Upper lobe of right lung (tissue), 1 donor: ENCODE data around the gene MEIOB. TPM values are rescaled to one million over a fixed set of nuclear protein-coding genes. Genes with fewer than 3 reads are reported as not detected.
A peak's percentile ranks its signal among the peaks of the same experiment; 100 is the strongest.
"Not testable (repeated sequence)": the region's sequence is repeated elsewhere in the genome, so short reads cannot be mapped to it uniquely, and the experiment has no call there.

Experiments
- ATAC-seq: fragments of 200-7000 bp; cut with Tn5 transposase; one replicate; pipeline ENCODE4 v1.9.1; 2020; ENCODE audit warnings: mild to moderate bottlenecking, moderate library complexity
- DNase-seq: peaks from one replicate; pipeline ENCODE4 v3.0.0-alpha.2; 2020
- H3K27ac ChIP-seq: fragments of 200-600 bp; one replicate; pipeline ENCODE4 v1.8.0; 2022
- H3K27me3 ChIP-seq: fragments of 200-600 bp; one replicate; pipeline ENCODE4 v1.8.0; 2022; ENCODE audit warnings: mild to moderate bottlenecking
- H3K36me3 ChIP-seq: fragments of 200-600 bp; one replicate; pipeline ENCODE4 v1.8.0; 2022
- H3K4me1 ChIP-seq: fragments of 200-600 bp; one replicate; pipeline ENCODE4 v1.8.0; 2022
- H3K4me3 ChIP-seq: fragments of 200-600 bp; one replicate; pipeline ENCODE4 v1.8.0; 2022; ENCODE audit warnings: mild to moderate bottlenecking
- H3K9me3 ChIP-seq: fragments of 200-600 bp; one replicate; pipeline ENCODE4 v1.8.0; 2022
- intact Hi-C: fragments of 100-400 bp; cut with DNase I; formaldehyde crosslinking; loops from one replicate; pipeline ENCODE4 v1.11.0; 2022
- total RNA-seq: library from RNA; stranded (reverse); fragmentation: NEBNext Ultra II Directional; extraction: Animal tissue kit (Norgen Biotek cat#: 25700); gene quantifications from one replicate; pipeline ENCODE4 v1.2.1, GENCODE V29; 2021
- TF ChIP-seq, protein P1 (sequence below): fragments of 200-600 bp; IDR thresholded peaks from one replicate; pipeline ENCODE4 v1.8.0; 2022; ENCODE audit warnings: antibody characterized with exemption
- donor health status: DM: no; HTN: yes; CAD: no; lungs with severe emphysema.

The MEIOB gene
- total RNA-seq, 1 donor from 2014 or later, result not detected

DNA sequence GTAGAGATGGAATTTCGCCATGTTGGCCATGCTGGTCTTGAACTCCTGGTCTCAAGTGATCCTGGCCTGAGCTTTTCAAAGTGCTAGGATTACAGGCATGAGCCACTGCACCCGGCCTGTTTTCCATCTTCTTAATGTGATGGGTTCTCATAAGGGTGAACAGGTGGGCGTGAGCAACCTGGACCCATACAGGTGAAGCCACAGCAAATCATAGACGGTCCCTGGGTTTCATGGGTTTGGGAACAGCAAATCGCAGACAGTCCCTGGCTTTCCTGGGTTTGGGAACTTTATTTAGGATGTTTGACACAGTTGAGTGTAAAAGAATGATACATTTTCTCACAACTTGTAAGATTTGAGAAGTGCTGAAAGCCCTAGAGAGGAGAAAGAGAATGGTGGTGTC is 12.9 kb upstream of the MEIOB start:
- no peak overlapping the region for H3K27ac ChIP-seq
- ATAC-seq, result no peak
- no peak for DNase-seq
- intact Hi-C loops, result no loop called here
- H3K36me3 ChIP-seq, result no peaks in the 10 kb centered on the region
- H3K4me1 ChIP-seq, result no peaks in the 10 kb centered on the region
- TF ChIP-seq, protein P1, sequence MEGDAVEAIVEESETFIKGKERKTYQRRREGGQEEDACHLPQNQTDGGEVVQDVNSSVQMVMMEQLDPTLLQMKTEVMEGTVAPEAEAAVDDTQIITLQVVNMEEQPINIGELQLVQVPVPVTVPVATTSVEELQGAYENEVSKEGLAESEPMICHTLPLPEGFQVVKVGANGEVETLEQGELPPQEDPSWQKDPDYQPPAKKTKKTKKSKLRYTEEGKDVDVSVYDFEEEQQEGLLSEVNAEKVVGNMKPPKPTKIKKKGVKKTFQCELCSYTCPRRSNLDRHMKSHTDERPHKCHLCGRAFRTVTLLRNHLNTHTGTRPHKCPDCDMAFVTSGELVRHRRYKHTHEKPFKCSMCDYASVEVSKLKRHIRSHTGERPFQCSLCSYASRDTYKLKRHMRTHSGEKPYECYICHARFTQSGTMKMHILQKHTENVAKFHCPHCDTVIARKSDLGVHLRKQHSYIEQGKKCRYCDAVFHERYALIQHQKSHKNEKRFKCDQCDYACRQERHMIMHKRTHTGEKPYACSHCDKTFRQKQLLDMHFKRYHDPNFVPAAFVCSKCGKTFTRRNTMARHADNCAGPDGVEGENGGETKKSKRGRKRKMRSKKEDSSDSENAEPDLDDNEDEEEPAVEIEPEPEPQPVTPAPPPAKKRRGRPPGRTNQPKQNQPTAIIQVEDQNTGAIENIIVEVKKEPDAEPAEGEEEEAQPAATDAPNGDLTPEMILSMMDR, result no peak
- H3K9me3 ChIP-seq, result no peaks in the 10 kb centered on the region
- no peak overlapping the region for H3K4me3 ChIP-seq
- H3K27me3 ChIP-seq, result peaks cover 20% of the 10 kb centered on the region

DNA sequence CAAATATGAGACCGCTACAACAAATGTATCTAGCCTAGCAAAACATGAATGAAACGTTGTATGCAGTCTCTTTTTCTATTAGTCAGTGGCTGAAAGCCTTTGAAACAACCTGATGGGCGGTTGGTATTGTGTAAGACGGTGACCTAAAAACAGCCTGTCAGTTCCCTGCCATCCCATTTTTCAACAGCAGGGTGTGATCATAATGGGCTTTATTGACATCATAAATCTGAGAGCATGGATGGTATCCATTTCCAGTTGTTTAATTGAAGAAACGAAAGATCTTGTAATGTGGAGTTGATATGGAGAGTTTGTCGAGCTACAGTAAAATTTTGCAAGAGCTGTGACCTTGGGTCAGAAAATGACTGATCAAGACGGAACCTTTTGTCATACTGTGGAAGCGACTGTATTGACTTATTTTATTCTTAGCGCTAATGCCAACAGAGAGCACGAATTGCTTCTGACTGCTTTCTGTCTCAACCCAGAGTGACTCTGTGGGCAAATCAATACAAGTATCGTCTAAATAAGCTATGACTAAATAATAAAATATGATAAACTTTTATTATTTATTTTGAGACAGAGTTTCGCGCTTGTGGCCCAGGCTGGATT is 12.3 kb upstream of the MEIOB start:
- Histone ChIP-seq H3K36me3 (no peaks in the 10 kb centered on the region), H3K27me3 (peaks cover 18% of the 10 kb centered on the region), H3K4me3 (no peak overlapping the region), H3K9me3 (no peaks in the 10 kb centered on the region), H3K27ac (no peak overlapping the region), H3K4me1 (no peaks in the 10 kb centered on the region)
- ATAC-seq, result peak; percentile 46
- DNase-seq, result no peak
- TF ChIP-seq, protein P1, result no peak
- intact Hi-C loops, result no loop called here

DNA sequence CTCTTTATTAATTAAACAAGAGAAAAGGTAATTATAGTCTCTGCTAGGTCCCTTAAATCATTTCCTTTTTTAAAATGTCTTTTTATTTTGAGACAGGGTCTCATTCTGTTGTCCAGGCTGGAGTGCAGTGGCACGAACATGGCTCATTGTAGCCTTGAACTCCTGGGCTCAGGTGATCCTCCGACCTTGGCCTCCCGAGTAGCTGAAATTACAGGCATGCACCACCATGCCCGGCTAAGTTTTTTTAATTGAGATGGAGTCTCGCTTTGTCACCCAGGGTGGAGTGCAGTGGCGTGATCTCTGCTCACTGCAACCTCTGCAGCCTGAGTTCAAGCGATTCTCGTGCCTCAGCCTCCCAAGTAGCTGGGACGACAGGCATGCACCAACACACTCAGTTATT is 9.2 kb upstream of the MEIOB start:
- H3K27me3 ChIP-seq, ATAC-seq, intact Hi-C loops, H3K36me3 ChIP-seq, H3K27ac ChIP-seq, H3K4me1 ChIP-seq, H3K4me3 ChIP-seq, H3K9me3 ChIP-seq: not testable (repeated sequence)
- DNase-seq, result peak; percentile 28

DNA sequence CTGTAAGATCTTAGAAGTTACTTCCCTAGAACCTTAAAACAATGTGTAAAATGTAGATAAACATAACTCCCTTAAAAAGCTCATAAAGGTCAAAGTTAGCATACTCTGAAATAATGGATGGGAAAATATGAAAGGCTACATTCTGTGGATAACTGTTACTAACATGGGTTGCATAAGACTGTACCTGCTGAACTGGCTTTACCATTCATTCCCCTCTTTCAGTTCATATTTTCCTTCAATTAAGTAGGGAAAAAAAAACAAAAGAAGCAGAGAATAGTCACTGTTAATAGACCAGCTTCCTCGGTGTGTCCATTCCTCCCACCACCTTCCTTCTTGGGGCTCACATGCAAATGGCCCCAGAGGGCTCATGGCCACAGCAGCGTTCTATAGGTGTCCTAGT is 7.5 kb upstream of the MEIOB start:
- intact Hi-C loops, result no loop called here
- Histone ChIP-seq H3K27me3 (peaks cover 22% of the 10 kb centered on the region), H3K27ac (no peak overlapping the region), H3K9me3 (no peaks in the 10 kb centered on the region), H3K36me3 (no peaks in the 10 kb centered on the region), H3K4me3 (no peak overlapping the region), H3K4me1 (no peaks in the 10 kb centered on the region)
- DNase-seq, result no peak
- no peak for ATAC-seq
- TF ChIP-seq, protein P1, result no peak

DNA sequence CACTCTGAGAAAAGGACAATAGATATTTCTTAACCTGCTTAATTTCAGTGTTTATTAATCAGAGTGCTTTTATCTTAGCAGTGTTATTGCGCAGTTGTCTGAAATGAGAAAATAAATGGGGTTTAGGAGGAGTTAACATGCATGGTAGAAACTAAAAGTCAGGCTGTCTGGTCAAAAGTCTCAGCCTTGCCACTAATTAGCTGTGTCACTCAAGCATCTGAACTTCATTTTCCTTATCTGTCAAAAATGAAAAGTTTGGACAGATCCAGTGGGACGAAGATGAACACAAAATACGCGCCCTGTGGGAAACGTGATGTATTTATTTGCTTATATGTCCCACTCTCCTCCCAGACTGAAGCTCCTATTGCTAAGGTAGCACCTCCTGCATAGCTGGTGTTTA is 6.3 kb upstream of the MEIOB start:
- TF ChIP-seq, protein P1, result no peak
- ATAC-seq (no peak), DNase-seq (no peak)
- Histone ChIP-seq H3K36me3 (no peaks in the 10 kb centered on the region), H3K9me3 (no peaks in the 10 kb centered on the region), H3K4me1 (no peaks in the 10 kb centered on the region), H3K27me3 (peaks cover 22% of the 10 kb centered on the region), H3K4me3 (no peak overlapping the region), H3K27ac (no peak overlapping the region)
- intact Hi-C loops, result no loop called here

DNA sequence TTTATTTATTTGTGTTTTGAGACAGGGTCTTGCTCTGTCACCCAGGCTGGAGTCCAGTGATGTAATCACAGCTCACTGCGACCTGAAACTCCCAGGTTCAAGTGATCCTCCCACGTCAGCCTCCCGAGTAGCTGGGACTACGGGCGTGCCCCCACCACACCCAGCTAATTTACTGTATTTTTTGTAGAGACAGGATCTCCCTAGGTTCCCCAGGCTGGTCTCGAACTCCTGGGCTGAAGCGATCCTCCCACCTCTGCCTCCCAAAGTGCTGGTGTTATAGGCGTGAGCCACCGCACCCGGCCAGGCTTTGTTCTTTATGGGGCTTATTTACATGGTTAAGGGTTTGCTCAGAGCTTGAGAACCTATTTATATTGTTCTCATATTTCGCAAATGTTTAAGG is 5.8 kb upstream of the MEIOB start:
- peaks cover 22% of the 10 kb centered on the region for H3K27me3 ChIP-seq
- no peak overlapping the region for H3K27ac ChIP-seq
- ATAC-seq (no peak), DNase-seq (peak; percentile 40)
- no peaks in the 10 kb centered on the region for H3K4me1 ChIP-seq
- no peaks in the 10 kb centered on the region for H3K36me3 ChIP-seq
- intact Hi-C loops, result no loop called here
- TF ChIP-seq, protein P1, result no peak
- no peaks in the 10 kb centered on the region for H3K9me3 ChIP-seq
- no peak overlapping the region for H3K4me3 ChIP-seq
